ENCODE results near the gene JPH4. TPM values are rescaled to one million over a fixed set of nuclear protein-coding genes. Genes with fewer than 3 reads are reported as not detected.
A peak's percentile ranks its signal among the peaks of the same experiment; 100 is the strongest.

JPH4 gene
- total RNA-seq, 2 donors from 2014 or later: 0.18 to 0.91 TPM

- H3K27me3 ChIP-seq (ENCODE audit: control insufficient read depth, insufficient read depth, low read length, poor library complexity, severe bottlenecking): no peaks in the 10 kb centered on the region
- no peaks in the 10 kb centered on the region for H3K27me3 Mint-ChIP-seq (ENCODE audit: insufficient read depth)
- H3K27ac Mint-ChIP-seq: peak within 1 kb of the TSS; percentile 86
- H3K9ac ChIP-seq (ENCODE audit: extremely low read depth, low read length, poor library complexity, severe bottlenecking): peak within 1 kb of the TSS; percentile 77
- H3K9me3 ChIP-seq (ENCODE audit: control insufficient read depth, low read length): no peaks in the 10 kb centered on the region
- peaks cover 5% of the 10 kb centered on the region for H3K4me1 Mint-ChIP-seq
- TF ChIP-seq CTCF (conservative IDR thresholded peaks at IDR 0.05): no peak
- H3K4me1 ChIP-seq (ENCODE audit: control insufficient read depth, insufficient read depth, low read length): no peaks in the 10 kb centered on the region
- H3K4me3 Mint-ChIP-seq: no peak within 1 kb of the TSS
- peak; percentile 97 for DNase-seq
- no peaks in the 10 kb centered on the region for H3K36me3 Mint-ChIP-seq (ENCODE audit: low read depth)
- WGBS, 2 experiments (ENCODE audit: insufficient coverage in 1 of 2, insufficient read length in 1 of 2): 0 to 1% methylated on average over 10 to 42 of the region's 49 CpGs
- no peaks in the 10 kb centered on the region for H3K9me3 Mint-ChIP-seq
- H3K36me3 ChIP-seq (ENCODE audit: control insufficient read depth, insufficient read depth, low read length): no peaks in the 10 kb centered on the region
- H3K27ac ChIP-seq (ENCODE audit: low read depth, low read length): peak within 1 kb of the TSS; percentile 83
- H3K4me3 ChIP-seq (ENCODE audit: low read length): peak within 1 kb of the TSS; percentile 94
These were observed 27.1 kb downstream of the JPH4 start, which contains the start of gene ZFHX2 for GRCh38 chr14:23551266-23552028. TSS of gene ZFHX2 (minus strand) at chr14:23551765. CDS start at chr14:23535325, 16,440 bp downstream.

- peaks cover 10% of the 10 kb centered on the region for H3K4me1 Mint-ChIP-seq
- Histone ChIP-seq H3K4me1 (ENCODE audit: control insufficient read depth, insufficient read depth, low read length) (no peaks in the 10 kb centered on the region), H3K4me3 (ENCODE audit: low read length) (peak overlapping the region; percentile 94), H3K27ac (ENCODE audit: low read depth, low read length) (peak overlapping the region; percentile 83), H3K9ac (ENCODE audit: extremely low read depth, low read length, poor library complexity, severe bottlenecking) (peak overlapping the region; percentile 77), H3K27me3 (ENCODE audit: control insufficient read depth, insufficient read depth, low read length, poor library complexity, severe bottlenecking) (no peaks in the 10 kb centered on the region), H3K36me3 (ENCODE audit: control insufficient read depth, insufficient read depth, low read length) (no peaks in the 10 kb centered on the region), H3K9me3 (ENCODE audit: control insufficient read depth, low read length) (no peaks in the 10 kb centered on the region)
- no peaks in the 10 kb centered on the region for H3K36me3 Mint-ChIP-seq (ENCODE audit: low read depth)
- no peak for DNase-seq
- TF ChIP-seq CTCF (conservative IDR thresholded peaks at IDR 0.05): no peak
- no peaks in the 10 kb centered on the region for H3K9me3 Mint-ChIP-seq
- no peaks in the 10 kb centered on the region for H3K27me3 Mint-ChIP-seq (ENCODE audit: insufficient read depth)
- H3K4me3 Mint-ChIP-seq: no peak overlapping the region
- peak overlapping the region; percentile 86 for H3K27ac Mint-ChIP-seq
- WGBS, 2 experiments (ENCODE audit: insufficient coverage in 1 of 2, insufficient read length in 1 of 2): 0 to 1% methylated on average over 15 to 33 of the region's 37 CpGs
These were observed 27.8 kb downstream of the JPH4 start for GRCh38 chr14:23550812-23551265.

GRCh38 chr14:23550131-23550811, 28.3 kb downstream of the JPH4 start:
- Histone ChIP-seq H3K4me1 (ENCODE audit: control insufficient read depth, insufficient read depth, low read length) (no peaks in the 10 kb centered on the region), H3K27me3 (ENCODE audit: control insufficient read depth, insufficient read depth, low read length, poor library complexity, severe bottlenecking) (no peaks in the 10 kb centered on the region), H3K9ac (ENCODE audit: extremely low read depth, low read length, poor library complexity, severe bottlenecking) (peak overlapping the region; percentile 77), H3K36me3 (ENCODE audit: control insufficient read depth, insufficient read depth, low read length) (no peaks in the 10 kb centered on the region), H3K9me3 (ENCODE audit: control insufficient read depth, low read length) (no peaks in the 10 kb centered on the region), H3K4me3 (ENCODE audit: low read length) (peak overlapping the region; percentile 94), H3K27ac (ENCODE audit: low read depth, low read length) (no peak overlapping the region)
- Mint-ChIP-seq H3K4me3 (no peak overlapping the region), H3K4me1 (peaks cover 13% of the 10 kb centered on the region), H3K9me3 (no peaks in the 10 kb centered on the region), H3K27me3 (ENCODE audit: insufficient read depth) (no peaks in the 10 kb centered on the region), H3K36me3 (ENCODE audit: low read depth) (no peaks in the 10 kb centered on the region), H3K27ac (no peak overlapping the region)
- peak; percentile 55 for DNase-seq
- no peak for TF ChIP-seq CTCF (conservative IDR thresholded peaks at IDR 0.05)
- WGBS, 2 experiments (ENCODE audit: insufficient coverage in 1 of 2, insufficient read length in 1 of 2): 15 to 35% methylated on average over 3 to 12 of the region's 12 CpGs

Data from endodermal cell (in vitro differentiated cells).